RWPE1 (cell line): ENCODE measurements around the gene PMM1.
A peak's percentile ranks its signal among the peaks of the same experiment; 100 is the strongest.

Source experiments
- CTCF ChIA-PET: fragments of 350-600 bp; sonication (Branson Sonifier 250); formaldehyde crosslinking; extraction: SDS; loops from one replicate; lab custom pipeline; 2021; lab: Yijun Ruan, JAX
- POLR2A ChIA-PET: fragments of 400-600 bp; formaldehyde crosslinking; extraction: SDS; loops from one replicate; lab custom pipeline; 2020; ENCODE audit warnings: antibody characterized with exemption; ENCODE audit not compliant: low non-redundant PET; lab: Yijun Ruan, JAX
- DNase-seq: peaks from one replicate; pipeline ENCODE4 v3.0.0; 2012; ENCODE audit warnings: low spot score
- H3K27ac ChIP-seq: fragments of 450-650 bp; 2 replicates; pipeline ENCODE4 v1.5.1; 2017
- TF ChIP-seq, protein P1 (sequence below): fragments of 450-650 bp; conservative IDR thresholded peaks from 2 replicates; pipeline ENCODE4 v1.5.1; 2017; ENCODE audit warnings: low read depth, mild to moderate bottlenecking

PMM1 gene

DNA sequence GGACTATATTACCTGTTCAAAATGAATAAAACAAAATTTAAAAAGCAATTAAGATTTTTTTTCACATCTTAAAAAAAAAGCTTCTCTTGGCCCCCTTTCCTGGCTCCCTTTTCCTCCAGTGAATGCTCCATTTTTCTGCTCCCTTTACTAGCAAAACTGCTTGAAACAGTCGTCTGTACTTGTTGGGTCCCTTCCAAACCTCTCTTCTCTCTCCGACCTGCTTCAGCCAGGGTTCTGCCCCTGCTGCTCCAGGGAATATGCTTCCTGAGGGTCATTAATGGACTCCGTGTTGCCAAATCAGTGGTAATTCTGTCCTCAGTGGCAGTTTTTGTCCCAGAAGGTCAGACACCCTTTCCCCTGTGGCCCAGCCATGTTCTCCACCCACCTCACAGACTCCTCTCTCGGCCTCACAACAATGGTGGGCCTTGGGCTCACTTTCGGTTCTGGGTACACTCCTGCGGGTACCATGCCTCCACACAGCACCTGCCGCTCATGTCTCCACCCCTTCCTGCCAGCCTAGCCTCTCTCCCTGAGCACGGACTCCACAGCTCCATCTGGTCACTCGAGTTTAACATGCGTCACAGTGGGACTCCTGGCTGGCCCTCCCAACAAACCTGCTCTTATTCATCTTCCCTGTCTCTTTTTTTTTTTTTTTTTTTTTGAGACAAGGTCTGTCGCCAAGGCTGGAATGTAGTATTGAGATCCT is 37.6 kb downstream of the PMM1 start:
- CTCF ChIA-PET: no interaction called here

DNA sequence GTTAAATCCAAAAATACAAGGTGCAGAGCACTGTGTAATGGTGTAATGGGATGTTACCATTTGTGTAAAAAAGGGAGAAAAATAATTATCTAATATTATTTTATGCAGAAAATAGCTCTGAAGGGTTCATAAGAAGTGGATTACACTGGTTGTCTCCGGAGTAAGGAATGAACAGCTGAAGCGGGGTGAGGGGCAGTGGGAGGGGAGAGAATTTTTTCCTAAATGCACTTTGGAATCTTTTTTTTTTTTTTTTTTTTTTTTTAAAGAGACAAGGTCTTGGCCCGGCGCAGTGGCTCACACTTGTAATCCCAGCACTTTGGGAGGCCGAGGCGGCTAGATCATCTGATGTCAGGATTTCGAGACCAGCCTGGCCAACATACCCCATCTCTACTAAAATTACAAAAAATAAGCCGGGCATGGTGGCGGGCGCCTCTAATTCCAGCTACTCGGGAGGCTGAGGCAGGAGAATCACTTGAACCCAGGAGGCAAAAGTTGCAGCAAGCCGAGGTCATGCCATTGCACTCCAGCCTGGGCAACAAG is 38.6 kb downstream of the PMM1 start:
- DNase-seq: no peak
- TF ChIP-seq, protein P1, sequence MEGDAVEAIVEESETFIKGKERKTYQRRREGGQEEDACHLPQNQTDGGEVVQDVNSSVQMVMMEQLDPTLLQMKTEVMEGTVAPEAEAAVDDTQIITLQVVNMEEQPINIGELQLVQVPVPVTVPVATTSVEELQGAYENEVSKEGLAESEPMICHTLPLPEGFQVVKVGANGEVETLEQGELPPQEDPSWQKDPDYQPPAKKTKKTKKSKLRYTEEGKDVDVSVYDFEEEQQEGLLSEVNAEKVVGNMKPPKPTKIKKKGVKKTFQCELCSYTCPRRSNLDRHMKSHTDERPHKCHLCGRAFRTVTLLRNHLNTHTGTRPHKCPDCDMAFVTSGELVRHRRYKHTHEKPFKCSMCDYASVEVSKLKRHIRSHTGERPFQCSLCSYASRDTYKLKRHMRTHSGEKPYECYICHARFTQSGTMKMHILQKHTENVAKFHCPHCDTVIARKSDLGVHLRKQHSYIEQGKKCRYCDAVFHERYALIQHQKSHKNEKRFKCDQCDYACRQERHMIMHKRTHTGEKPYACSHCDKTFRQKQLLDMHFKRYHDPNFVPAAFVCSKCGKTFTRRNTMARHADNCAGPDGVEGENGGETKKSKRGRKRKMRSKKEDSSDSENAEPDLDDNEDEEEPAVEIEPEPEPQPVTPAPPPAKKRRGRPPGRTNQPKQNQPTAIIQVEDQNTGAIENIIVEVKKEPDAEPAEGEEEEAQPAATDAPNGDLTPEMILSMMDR: no peak
- POLR2A ChIA-PET: no interaction called here
- H3K27ac ChIP-seq: no peak overlapping the region
- CTCF ChIA-PET: interaction anchor here (0.9 kb wide), 1 partner anchor 24 kb away, joined by 4 read pairs; no protein-coding TSS in a partner anchor

More for the DNA sequence above, 37.6 kb downstream of the PMM1 start:
- POLR2A ChIA-PET: no interaction called here
- TF ChIP-seq, protein P1: no peak
- no peak overlapping the region for H3K27ac ChIP-seq
- DNase-seq: no peak

DNA sequence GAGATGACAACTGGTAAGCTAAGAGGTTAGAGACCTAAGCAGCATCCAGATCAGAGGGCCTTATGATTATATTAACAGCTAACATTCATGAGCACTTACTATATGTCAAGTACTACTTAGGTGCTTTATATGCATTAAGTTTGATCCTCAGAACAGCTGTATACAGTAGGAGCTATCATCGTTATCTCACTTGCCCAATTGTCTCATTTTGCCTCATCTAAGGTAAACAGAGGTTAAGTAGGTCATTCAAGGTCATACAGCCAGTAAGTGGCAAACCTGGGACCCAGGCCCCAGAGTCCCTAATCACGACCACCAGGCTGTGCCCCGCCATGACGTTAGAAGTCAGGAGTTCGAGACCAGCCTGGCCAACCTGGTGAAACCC is 40.8 kb downstream of the PMM1 start:
- ChIA-PET CTCF (interaction anchor here (0.6 kb wide), 1 partner anchor 71 kb away, joined by 3 read pairs; no protein-coding TSS in a partner anchor), POLR2A (no interaction called here)
- H3K27ac ChIP-seq: no peak overlapping the region
- no peak for DNase-seq
- TF ChIP-seq, protein P1: no peak

DNA sequence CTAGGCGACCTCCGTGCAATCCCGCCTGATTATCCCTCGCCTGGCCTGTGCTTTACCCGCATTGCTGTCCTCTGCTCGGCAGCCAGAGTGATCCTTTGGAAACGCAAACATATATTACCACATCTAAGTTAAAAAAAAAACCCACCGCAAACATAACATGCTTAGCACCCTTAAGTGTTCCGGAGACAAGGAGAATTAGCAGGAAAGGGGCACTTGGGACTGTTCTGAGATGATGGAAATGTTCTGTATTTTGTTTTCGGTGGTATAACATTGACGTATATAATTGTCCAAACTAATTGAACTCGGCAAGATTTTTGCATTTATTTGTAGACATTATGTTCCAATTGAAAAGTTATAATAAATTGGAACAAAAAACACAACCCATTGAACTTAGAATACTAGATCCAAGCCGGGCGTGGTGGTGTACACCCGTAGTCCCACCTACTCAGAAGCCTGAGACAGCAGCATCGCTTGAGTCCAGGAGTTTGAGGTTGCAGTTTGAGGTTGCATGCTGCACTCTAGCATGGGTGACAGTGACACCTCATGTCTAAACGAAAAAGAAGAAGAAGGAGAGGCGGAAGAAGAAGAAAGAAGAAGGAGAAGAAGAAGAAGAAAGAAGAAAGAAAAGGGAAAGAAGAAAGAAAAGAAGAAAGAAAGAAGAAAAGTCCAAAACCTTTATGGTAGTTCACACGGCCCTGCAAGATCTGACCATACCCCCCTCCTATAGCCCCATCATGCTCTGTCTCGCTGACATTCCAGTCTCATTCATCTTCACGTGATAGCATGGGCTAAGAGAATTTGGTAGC is 44.8 kb downstream of the PMM1 start:
- DNase-seq: no peak
- peak overlapping the region; percentile 81 for H3K27ac ChIP-seq
- POLR2A ChIA-PET: no interaction called here
- TF ChIP-seq, protein P1: no peak
- CTCF ChIA-PET: no interaction called here

DNA sequence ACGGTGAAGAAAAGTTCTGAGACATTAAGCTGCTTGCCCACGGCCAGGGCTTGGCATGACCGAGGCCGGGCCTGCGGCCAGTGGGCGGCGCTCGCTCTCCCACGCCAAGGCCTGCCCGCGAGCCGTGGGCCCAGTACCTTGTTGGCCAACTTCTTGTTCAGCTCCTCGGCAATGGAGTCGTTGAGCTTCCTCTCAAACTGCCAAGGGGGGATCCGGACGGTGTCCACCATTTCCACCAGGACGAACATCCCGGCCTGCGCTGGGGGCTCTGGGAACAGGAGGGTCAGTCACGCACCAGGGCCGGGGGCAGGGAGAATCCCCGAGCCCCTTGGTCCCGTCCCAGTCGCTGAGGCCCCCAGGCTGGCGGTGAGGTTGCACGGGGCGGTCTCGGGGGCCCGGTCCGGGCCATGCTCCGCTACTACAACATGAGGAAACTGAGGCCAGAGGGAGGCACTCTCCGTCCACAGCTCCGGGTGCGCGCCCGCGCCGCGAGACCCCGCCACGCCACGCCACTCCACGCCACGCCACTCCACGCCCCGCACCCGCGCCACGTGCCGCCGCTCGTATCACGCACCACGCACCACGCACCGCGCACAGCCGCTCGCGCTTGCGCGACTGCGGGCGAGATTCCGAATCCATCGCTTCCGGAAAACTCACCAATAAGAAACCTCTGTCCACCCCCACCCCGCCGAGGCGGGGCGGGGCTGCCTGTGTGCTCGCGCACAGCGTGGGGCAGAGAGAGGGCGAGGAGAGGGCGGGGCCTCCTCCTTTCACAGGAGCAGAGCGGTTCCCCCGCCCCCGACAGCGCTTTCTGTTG is 45.6 kb downstream of the PMM1 start, which contains the start of gene POLR3H:
Gene POLR3H (minus strand): TSS at position 617 of the 817 bp plus-strand sequence. CDS start 369 bp downstream, at position 248.
- H3K27ac ChIP-seq: peak within 1 kb of the TSS; percentile 81
- TF ChIP-seq, protein P1: peak; percentile 85
- DNase-seq: peak; percentile 90
- ChIA-PET CTCF (interaction anchor here (0.8 to 1.1 kb wide), 3 partner anchors 22 to 140 kb away, joined by 3 read pairs; no protein-coding TSS in a partner anchor), POLR2A (interaction anchor here (0.5 kb wide), 1 partner anchor 46 kb away, joined by 4 read pairs; the partner anchor contains the start of gene PMM1)
